NCI-H345 (cell line): ENCODE measurements around the gene AGPAT2.

Experiments used
- DNase-seq: peaks from one replicate; lab custom pipeline; 2025; lab: John Stamatoyannopoulos, UW

AGPAT2 gene

GRCh38 chr9:136625101-136626065, 61.9 kb downstream of the AGPAT2 start:
- DNase-seq = peak; percentile 24

GRCh38 chr9:136624184-136624951, 62.9 kb downstream of the AGPAT2 start:
- DNase-seq = no peak

GRCh38 chr9:136623842-136624183, 63.4 kb downstream of the AGPAT2 start:
- peak; percentile 27 for DNase-seq
